Frontal cortex (tissue), 4 donors: ENCODE results near the gene MYO7B. TPM values are rescaled to one million over a fixed set of nuclear protein-coding genes. Genes with fewer than 3 reads are reported as not detected.
A peak's percentile ranks its signal among the peaks of the same experiment; 100 is the strongest.

ENCODE experiments used
- DNase-seq, 2 donors: peaks; one replicate each; pipeline ENCODE4 v3.0.0; 2012; ENCODE audit warnings: low spot score in 2 of 2
- FAIRE-seq: peaks from 2 replicates; lab custom pipeline; 2012; peaks lifted over from hg19 to GRCh38; lab: Jason Lieb, UNC
- total RNA-seq: library from RNA; depleted of rRNA; stranded (reverse); fragments of >200 nt; gene quantifications from one replicate; pipeline ENCODE4 v1.2.3, GENCODE V29; 2014
- donor health status: control.
- donor health status: control.
- donor health status: control.

The MYO7B gene
- total RNA-seq, 1 donor from 2014 or later = under 0.01 TPM

DNA sequence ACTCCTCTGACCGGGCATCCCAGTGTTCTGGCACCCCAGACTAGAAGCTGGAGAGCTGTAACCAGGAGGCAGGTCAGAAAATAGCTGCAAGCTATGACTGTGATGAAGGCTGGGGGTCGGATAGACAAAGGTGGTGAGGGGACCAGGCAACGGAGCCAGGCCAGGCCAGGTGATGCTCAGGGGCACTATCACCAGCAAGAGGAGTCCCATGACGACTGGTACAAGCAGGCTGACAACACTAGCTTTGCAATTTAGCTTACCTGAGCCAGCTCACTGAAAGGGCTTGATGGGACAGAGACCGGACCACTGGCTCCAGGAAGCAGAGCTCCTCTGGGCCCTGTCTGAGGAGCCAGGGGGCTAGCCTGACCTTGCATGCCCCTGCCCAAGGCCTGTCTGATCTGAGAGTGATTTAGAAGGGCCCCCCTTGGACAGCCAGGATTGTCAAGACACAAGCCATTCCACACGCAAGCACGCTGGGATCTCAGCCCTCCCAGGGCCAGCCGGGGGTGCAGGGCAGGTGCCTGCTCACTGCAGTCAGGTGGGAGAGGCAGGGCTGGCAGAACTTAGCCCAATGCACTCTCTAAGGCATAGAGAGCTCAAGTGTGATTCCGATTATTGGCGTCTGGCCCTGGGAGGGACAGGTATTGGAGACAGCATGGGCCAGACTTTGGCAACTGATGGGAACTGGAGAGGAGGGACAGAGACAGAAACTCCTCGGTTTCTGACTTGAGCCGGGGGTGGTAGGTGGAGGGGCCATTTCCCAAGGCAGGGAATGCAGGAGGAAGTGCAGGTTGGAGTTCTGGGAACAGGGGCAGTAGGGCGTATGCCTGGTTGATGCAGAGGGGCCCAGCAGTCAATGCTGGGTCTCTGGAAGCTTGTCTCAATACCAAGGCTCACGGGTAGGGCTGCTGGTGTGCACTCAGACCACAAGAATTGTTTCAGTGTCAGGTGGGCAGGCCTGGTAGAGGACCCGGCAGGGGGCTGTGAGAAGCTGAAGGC is 47.7 kb downstream of the MYO7B start:
- DNase-seq (no peak), FAIRE-seq (no peak)

DNA sequence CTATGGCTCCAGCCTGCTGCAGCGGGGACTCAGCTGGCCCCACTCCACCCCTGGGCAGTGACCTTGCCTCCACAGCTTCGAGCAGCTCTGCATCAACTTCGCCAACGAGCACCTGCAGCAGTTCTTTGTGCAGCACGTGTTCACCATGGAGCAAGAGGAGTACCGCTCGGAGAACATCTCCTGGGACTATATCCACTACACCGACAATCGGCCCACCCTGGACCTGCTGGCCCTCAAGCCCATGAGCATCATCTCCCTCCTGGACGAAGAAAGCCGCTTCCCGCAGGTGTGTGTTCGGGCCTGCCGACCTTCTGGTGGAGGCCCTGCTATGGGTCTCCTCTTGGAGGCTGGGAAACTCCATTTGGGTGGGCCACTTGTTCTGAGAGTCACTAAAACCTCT is 48.6 kb downstream of the MYO7B start:
- FAIRE-seq (no peak), DNase-seq (no peak)

DNA sequence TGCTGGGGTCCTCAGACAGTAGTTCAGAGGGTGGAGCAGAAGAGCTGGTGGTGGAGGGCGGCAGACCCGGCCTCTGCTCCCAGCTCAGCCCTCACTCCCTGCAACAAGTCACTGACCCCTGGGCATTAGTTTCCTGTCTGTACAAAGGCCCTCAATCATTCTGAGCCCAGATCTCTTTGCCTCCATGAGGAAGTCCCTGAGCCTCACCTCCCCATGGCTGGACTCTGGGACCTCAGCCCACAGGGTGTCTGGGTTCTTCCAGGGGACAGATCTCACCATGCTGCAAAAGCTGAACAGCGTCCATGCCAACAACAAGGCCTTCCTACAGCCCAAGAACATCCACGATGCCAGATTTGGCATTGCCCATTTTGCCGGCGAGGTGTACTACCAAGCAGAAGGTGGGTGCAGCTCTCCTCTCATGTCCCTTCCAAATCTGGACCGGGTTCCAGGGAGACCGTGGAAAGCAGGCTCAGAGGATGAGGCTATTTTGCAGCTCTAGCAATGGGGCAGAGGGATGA is 49.1 kb downstream of the MYO7B start:
- FAIRE-seq = no peak
- DNase-seq = no peak

DNA sequence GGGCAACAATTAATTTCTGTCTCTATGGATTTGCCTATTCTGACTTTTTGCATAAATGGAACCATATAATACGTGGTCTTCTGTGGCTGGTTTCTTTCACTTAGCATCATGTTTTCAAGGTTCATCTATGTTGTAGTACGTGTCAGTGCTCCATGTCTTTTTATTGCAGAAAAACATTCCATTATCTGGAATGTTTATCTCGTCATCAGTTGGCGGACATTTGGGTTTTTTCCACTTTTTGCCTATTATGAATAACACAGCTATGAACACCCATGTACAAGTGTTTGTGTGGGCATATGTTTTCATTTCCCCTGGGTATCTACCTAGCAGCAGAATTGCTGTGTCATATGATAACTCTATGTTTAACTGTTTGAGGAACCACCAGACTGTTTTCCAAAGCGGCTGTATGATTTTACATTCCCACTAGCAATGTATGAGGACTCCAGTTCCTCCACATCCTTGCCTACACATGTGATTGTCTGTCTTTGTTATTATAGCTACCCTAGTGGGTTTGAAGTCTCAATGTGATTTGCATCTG is 49.9 kb downstream of the MYO7B start:
- no peak for FAIRE-seq
- no peak for DNase-seq

DNA sequence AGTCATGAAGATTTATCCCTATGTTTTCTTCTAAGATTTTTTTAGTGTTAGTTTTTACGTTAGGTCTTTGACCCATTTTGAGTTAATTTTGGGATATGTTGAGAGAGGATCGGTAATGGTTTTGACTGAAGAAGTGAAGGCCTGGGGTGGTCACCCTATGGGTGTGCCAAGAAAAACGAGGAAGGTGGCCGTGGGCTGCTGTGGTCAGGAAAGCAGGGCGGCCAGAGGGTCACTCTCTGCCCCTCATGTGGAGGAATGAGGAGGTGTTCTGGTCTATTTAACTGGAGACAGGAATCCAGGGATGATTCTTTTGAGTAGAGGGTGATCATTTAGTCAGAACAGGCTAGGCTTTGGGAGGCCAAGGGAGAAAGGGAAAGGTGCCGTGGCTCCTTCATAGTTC is 50.7 kb downstream of the MYO7B start:
- FAIRE-seq = no peak
- DNase-seq = no peak

DNA sequence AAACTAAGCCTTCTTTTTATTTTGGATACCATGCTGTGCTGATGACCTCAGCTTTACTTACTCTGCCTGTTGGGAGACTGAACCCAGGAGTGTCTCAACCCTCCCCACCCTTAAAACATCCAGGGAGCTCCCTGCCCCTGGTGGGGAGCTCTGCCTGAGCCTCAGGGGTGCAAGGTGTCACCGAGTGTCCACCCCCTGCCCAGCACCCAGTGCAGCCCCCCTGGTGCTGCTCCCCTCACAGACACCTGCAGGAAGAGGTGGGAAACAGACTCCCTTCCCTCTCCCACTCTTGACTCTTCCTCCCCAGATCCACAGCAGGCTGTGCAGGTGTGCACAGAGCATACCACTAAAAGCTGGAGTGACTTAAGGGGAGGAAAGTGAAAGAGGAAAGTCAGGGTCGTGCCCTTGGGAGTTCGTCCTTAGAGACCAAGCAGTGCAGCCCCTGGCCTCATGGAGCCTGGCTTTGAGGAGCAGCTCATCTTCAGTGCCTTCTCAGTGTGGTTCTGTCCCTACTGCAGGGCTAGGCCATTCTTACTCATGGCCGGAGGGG is 51.3 kb downstream of the MYO7B start:
- DNase-seq (no peak), FAIRE-seq (no peak)

DNA sequence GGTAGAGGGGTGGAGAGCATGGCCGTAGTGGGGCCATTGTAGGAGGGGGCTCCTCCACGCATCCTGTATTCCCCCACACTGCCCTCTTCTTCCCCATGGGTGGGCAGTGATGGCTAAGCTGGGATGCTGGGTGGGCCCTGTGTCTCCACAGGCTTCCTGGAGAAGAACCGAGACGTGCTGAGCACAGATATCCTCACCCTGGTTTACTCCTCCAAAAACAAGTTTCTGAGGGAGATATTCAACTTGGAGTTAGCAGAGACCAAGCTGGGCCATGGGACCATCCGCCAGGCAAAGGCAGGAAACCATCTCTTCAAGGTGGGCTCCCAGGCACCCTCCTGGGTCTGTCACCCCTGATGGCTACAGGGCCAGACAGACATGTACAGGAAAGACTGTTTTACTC is 52.8 kb downstream of the MYO7B start:
- no peak for DNase-seq
- FAIRE-seq = no peak

DNA sequence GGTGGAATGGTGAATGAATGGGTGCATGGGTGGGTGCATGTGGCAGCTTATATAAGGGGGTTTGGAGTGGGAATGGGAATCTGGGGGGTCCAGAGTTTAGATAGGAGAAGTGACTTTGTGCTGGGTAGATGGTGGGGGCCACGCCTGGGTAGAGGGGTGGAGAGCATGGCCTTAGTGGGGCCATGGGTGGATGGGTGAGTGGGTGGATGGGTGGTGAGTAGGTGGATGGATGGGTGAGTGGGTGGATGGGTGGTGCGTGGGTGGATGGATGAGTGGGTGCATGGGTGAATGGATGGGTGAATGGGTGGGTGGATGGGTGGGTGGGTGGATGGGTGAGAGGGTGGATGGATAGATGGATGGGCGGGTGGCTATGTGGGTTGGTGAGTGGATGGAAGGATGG is 53.9 kb downstream of the MYO7B start:
- FAIRE-seq (no peak), DNase-seq (no peak)

DNA sequence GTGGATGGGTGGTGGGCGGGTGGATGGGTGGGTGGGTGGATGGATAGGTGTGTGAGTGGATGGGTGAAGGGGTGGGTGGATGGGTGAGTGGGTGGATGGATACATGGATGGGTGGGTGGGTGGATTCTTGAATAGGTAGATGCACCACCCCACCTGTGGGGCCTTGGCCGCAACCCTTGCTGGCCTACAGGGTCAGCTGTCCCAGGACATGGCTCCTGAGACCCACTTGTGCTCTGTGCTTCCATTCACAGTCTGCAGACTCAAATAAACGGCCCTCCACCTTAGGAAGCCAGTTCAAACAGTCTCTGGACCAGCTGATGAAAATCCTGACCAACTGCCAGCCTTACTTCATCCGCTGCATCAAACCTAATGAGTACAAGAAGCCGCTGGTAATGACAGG is 54.4 kb downstream of the MYO7B start:
- DNase-seq (no peak), FAIRE-seq (no peak)

DNA sequence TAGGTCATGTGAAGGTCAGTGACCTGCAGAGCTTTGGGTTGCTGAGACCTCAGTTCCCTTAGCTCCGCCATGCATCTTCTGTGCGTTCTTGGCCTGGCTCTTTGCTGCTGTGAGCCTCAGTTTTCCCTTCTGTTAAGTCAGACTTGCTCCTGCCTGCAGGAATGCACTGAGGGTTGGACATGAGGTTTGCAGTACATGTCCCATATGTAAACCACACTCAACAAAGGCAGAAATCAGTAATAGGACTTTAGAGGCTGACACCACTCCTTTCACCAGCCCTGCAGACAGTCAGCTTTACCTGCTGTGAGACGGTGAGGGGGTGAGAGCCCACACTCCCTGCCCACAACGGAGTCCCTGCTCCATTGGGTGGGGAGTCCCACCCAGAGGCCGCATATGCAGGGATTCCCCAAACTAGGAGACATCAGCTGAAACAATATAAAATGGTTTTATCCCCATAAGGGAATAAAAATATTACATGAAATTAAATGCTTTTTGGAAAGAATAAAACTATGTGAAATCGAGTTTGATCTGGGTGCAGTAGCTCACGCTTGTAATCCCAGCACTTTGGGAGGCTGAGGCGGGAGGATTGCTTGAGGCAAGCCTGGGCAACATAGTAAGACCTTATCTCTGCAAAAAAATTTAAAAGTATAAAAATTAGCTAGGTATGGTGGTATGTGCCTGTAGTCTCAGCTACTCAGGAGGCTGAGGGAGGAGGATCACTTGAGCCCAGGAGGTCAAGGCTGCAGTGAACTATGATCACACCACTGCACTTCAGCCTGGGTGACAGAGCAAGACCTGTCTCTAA is 55.1 kb downstream of the MYO7B start:
- DNase-seq (no peak), FAIRE-seq (no peak)

DNA sequence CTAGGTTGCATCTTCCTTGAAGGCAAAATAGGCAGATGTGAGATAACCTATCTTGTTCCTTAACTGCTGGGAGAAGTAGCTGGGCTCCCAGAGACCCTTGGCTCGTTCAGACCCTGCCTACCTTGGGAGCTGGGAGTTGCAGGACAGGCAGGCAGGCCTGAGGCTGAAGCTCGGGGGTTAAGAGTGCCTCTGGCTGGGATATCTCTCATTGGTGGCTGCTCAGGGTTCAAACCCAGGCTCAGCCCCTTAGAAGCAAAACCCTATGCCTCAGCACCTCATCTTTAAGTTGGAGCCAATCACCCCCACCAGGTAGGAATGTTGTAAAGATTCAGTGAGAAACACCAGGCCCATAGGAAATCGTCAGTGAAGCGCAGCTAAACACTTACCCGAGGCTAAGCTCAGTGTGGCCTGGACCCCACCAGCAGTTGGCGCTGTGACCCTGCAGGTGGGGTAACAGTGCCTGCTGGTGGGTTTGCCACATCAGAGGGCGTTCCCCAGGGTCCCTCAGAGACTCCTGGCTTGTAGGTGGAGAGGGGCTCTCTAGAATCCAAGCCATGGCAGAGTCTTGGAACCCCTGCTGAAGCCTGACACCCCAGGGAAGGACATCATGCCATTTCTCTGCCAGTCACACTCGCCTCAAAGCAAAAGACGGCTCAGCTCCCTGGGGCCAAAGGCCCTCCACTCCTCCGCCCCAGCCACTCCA is 55.9 kb downstream of the MYO7B start:
- DNase-seq = peak; percentile 69 to 73
- FAIRE-seq = no peak

DNA sequence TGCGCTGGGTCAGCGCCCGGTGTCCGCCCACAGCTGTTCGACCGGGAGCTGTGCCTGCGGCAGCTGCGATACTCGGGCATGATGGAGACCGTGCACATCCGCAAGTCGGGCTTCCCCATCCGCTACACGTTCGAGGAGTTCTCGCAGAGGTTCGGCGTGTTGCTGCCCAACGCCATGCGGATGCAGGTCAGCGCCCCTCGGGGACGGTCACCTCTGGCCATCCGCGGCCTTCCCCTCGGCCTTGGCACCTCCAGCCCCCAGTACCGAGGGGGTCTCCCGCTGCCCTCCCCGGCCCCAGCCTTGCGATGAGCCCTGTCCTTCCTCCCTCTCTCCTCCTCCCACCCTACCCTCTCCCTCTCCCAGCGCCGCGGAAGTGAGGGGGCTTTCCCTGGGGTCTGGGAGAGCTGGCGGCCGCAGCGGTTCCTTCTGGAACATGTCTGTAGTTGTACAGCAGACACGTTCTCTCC is 57.3 kb downstream of the MYO7B start:
- DNase-seq = no peak
- FAIRE-seq = no peak

DNA sequence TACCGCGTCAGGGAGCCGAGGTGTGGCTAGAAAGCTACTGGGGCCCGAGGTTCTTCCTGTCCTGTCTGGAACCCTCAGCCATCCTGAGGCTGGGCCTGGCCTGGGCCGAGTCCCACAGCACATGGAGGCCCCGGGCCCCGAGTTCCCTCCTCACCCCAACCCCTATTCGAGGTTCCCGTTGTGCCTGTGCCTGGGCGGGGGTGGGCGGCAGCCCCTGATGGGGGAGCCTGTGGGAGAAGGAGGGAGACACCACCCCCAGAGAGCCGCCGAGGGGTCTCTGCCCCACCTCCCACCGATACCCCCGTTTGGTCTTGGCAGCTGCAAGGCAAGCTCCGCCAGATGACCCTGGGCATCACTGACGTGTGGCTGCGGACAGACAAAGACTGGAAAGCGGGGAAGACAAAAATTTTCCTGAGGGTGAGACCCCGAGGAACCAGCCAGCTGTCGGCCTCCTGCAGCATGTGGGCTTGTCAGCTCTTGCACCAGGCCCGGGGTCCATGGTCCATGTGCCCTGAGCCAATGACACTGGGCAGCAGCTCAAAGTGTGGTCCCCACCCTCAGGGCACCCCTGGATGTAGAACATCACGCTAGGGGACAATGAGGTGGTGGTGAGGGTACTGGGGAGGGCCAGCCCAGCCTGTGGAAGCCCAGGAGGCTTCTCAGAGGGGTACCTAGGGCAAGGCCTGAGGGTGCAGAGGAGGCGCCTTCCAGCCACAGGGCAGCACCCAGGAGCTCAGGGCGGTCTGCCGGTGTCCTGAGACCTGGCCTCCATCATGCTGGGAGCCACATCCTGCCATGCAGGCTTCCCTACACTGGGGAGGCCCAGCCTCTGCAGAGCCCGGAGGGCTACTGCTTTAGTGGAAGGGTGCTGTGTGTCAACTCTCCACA is 58.0 kb downstream of the MYO7B start:
- DNase-seq = no peak
- FAIRE-seq = no peak

DNA sequence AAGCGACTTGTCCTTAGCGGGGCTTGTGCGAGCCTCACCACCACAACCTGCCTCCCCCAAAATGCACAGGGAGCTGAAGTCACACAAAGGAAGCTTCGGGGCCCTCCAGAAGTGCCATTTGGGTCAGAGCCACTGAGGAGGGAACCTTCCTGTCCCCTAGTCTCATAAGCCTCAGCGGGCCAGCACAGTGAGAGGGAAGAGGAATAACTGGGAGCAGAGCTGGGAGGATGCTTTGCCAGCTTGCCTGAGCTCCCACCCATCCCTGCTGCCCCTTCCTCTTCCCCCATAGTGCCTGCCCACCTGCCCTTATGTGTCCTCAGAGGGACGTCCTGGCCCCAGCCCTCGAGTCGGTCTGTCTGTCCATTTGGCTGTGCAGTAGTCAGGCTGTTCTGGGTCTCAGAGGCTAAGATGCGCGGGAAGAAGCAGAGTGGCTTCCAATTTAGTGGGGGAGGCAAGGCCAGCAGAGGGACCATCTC is 58.7 kb downstream of the MYO7B start:
- FAIRE-seq (no peak), DNase-seq (no peak)

DNA sequence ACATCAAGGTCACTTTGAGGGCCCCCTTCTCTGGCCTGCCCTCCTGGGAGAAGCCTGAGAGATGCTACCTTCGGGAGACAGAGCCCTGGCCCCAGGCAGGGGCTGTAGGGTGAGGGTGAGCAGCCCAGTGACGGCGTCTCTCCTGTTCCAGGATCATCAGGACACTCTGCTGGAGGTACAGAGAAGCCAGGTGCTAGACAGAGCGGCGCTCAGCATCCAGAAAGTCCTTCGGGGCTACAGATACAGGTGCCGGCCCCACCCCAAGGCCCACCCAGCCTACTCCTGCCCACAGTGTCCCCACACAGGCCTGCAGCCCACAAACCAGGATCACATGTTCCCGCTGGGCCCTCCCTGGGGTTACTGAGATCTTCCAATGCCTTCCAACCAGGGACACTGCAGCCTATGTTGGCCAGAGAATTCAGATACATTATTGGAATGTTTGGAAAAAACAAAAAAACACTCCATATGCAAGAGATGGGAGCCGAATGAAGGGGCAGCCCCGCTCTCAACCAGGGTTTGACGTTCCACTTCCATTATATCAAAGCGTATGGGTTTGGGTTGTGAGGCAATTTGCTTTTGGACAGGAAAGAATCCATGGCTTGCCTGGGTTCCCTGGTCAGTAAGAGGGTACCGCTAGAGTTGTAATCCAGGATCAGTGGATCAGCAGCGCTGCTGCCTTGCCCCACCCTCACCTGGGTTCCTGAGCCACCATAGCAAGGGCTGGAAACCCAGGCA is 61.0 kb downstream of the MYO7B start:
- FAIRE-seq (no peak), DNase-seq (no peak)

DNA sequence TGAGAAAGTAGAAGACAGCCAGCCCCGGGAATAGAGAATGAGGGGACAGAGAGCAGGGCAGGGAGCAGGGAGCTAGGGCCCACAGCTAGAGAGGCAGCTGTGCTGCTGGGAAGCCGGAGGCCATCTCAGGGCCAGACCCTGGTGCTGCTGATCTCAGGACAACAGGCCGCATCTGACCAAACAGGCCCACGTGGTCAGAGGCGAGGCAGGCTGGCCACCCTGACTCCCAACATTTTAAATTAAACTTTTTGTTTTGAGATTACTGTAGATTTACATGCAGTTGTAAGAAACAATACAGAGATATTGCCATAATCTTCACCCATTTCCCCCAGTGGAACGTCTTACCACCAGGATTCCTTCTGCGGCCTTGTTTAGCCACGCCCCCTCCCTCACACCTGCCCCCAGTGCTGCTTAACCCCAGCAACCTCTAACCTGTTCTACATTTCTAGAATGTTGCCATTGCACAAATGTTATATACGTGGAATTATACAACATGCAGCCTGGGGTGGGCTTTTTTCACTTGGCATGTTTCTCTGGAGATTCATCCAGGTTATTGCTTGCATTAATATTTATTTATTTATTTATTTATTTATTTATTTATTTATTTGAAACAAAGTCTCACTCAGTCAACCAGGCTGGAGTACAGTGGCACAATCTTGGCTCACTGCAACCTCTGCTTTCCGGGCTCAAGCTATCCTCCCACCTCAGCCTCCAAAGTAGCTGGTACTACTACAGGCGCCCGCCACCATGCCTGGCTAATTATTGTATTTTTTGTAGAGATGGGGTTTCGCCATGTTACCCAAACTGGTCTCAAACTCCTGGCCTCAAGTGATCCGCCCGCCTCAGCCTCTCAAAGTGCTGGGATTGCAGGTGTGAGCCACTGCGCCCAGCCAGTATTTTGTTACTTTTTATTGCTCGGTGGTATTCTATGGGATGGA is 61.8 kb downstream of the MYO7B start:
- no peak for DNase-seq
- no peak for FAIRE-seq

DNA sequence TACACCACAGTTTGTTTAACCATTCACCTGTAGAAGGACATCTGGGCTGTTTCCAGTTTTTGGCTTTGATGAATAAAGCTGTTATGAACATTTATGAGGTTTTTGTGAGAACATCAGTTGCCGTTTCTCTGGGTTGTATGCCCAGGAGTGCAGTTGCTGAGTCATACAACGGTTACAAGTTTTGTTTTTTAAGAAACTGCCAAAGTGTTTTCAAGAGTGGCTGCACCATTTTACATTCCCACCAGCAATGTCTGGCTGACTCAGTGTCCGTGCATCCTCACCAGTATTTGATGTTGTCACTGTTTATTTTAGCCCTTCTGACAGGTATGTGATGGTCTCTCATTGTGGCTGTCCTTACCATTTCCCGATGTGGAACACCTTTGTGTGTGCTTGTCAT is 62.5 kb downstream of the MYO7B start:
- no peak for DNase-seq
- no peak for FAIRE-seq
